ENCODE results near the gene FLCN. TPM values are rescaled to one million over a fixed set of nuclear protein-coding genes. Genes with fewer than 3 reads are reported as not detected.
A peak's percentile ranks its signal among the peaks of the same experiment; 100 is the strongest.

Gene FLCN
- total and polyA plus RNA-seq, 8 donors = 14.1 to 42.1 (median 18.0) TPM

- H3K27me3 ChIP-seq = no peaks in the 10 kb centered on the region
- peak in 1 of 4 donors; percentile 7 for ATAC-seq
- peak in 1 of 6 donors; percentile 48 for DNase-seq
- no peak for FAIRE-seq
- 85 to 92% methylated on average over 10 of the region's 10 CpGs for WGBS, 2 donors
- intact Hi-C loops (cut with DNase I) = no loop called here
- TF ChIP-seq CTCF (IDR thresholded peaks at IDR 0.05) = no peak
- no peak overlapping the region for H3K27ac ChIP-seq
- no peaks in the 10 kb centered on the region for H3K4me1 ChIP-seq
- H3K4me3 ChIP-seq = no peak overlapping the region
- no peaks in the 10 kb centered on the region for H3K9me3 ChIP-seq
- peaks cover 5 to 62% (median 22%) of the 10 kb centered on the region in 3 donors for H3K36me3 ChIP-seq
Measured at GRCh38 chr17:17213775-17214174, 23.2 kb downstream of the FLCN start.

GRCh38 chr17:17207998-17208397 lies 29.0 kb downstream of the FLCN start:
- ATAC-seq (no peak), DNase-seq (no peak), FAIRE-seq (no peak)
- Histone ChIP-seq H3K36me3 (peaks cover 0 to 6% (median 0%) of the 10 kb centered on the region in 3 donors), H3K27me3 (no peaks in the 10 kb centered on the region), H3K27ac (no peak overlapping the region), H3K4me3 (no peak overlapping the region), H3K9me3 (no peaks in the 10 kb centered on the region), H3K4me1 (peaks cover 0 to 13% (median 11%) of the 10 kb centered on the region in 3 donors)
- WGBS, 2 donors = 90 to 92% methylated on average over 8 of the region's 8 CpGs
- intact Hi-C loops (cut with DNase I) = no loop called here
- no peak for TF ChIP-seq CTCF (IDR thresholded peaks at IDR 0.05)

GRCh38 chr17:17206913-17207335 lies 30.0 kb downstream of the FLCN start:
- Histone ChIP-seq H3K27me3 (no peaks in the 10 kb centered on the region), H3K36me3 (no peaks in the 10 kb centered on the region), H3K27ac (peak overlapping the region; percentile 78 to 89 (median 85)), H3K4me3 (peak overlapping the region in 2 of 4 donors; percentile 50 to 70), H3K4me1 (peaks cover 0 to 13% (median 11%) of the 10 kb centered on the region in 3 donors), H3K9me3 (no peaks in the 10 kb centered on the region)
- ATAC-seq (peak in 3 of 4 donors; percentile 5 to 38 (median 16)), FAIRE-seq (no peak), DNase-seq (peak in 1 of 6 donors; percentile 59)
- intact Hi-C loops (cut with DNase I) = no loop called here
- no peak for TF ChIP-seq CTCF (IDR thresholded peaks at IDR 0.05)
- WGBS, 2 donors = 18% methylated on average over 16 of the region's 16 CpGs

DNA sequence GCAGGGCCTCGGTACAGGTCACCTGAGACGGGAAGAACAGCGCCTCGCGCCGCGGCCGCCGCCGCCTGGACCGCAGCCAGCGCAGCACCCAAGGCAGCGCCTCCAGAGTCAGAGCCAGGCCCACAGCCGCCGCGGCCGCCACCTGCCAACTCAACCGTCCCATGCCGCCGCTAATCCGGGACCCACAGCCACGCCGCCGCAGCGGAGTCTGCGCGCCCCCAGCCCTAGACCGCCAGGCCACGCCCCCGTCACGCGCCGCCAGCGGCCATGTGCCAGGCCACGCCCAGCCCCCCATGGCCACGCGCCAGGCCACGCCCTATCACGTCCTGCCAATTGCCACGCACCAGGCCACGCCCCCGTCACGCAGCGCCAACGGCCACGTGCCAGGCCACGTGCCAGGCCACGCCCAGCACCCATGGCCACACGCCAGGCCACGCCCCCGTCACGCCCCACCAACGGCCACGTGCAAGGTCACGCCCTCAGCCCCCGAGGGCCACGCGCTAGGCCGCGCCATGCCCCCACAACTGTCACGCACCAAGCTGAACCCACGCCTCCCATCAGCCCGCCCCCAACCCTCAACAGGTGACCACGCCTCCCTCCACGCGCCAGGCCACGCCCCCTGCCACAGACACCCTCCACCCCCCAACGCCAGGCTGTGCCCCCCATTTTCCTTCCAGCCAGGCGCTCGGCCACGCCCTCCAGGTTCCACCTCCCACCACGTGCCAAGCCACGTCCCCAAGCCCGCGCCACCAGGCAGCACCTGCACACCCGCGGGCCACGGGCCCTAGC lies 30.6 kb downstream of the FLCN start, which contains the start of gene PLD6:
Gene PLD6, minus strand, starts transcription at position 210 of the 789 bp plus-strand sequence. Its CDS starts 47 bp downstream, at position 163.
- intact Hi-C loops (cut with DNase I) = no loop called here
- Histone ChIP-seq H3K4me3 (peak within 1 kb of the TSS; percentile 22 to 70 (median 52)), H3K27ac (peak within 1 kb of the TSS; percentile 78 to 89 (median 85)), H3K9me3 (no peaks in the 10 kb centered on the region), H3K4me1 (peaks cover 0 to 13% (median 11%) of the 10 kb centered on the region in 3 donors), H3K36me3 (no peaks in the 10 kb centered on the region), H3K27me3 (no peaks in the 10 kb centered on the region)
- 4 to 10% methylated on average over 57 to 78 of the region's 78 CpGs for WGBS, 2 donors
- ATAC-seq (peak; percentile 76 to 85 (median 80)), DNase-seq (peak; percentile 88 to 99 (median 96)), FAIRE-seq (no peak)
- TF ChIP-seq CTCF (IDR thresholded peaks at IDR 0.05) = no peak
